Endothelial cell of umbilical vein (primary cell): Measurements from ENCODE around the gene WNT8B. TPM values are rescaled to one million over a fixed set of nuclear protein-coding genes. Genes with fewer than 3 reads are reported as not detected.

ENCODE experiments used
- BruUV-seq: library from RNA; stranded (reverse); fragments of 400-500 nt; replicated peaks from 2 replicates; lab custom pipeline; 2021; lab: Mats Ljungman, UMichigan
- CTCF ChIA-PET: fragments of 300-600, 350-600 bp; sonication (Branson Sonifier 250); formaldehyde crosslinking; loops from one replicate; lab custom pipeline; 2021; ENCODE audit warnings: antibody characterized with exemption, inconsistent platforms; lab: Charles Lee
- POLR2A ChIA-PET: fragments of 300-600, 350-600 bp; sonication (Branson Sonifier 250); formaldehyde crosslinking; loops from one replicate; lab custom pipeline; 2021; ENCODE audit warnings: antibody characterized with exemption, inconsistent platforms; lab: Charles Lee
- DNase-seq: peaks from one replicate; pipeline ENCODE4 v3.0.0-alpha.2; 2011; ENCODE audit warnings: low read depth, low spot score
- FAIRE-seq: peaks from 2 replicates; lab custom pipeline; 2011; peaks lifted over from hg19 to GRCh38; lab: Jason Lieb, UNC
- H2AFZ ChIP-seq: 2 replicates; pipeline ENCODE4 v1.6.0; 2012; ENCODE audit warnings: low read depth, low read length, control low read depth, inconsistent platforms
- H3K27ac ChIP-seq: 2 replicates; pipeline ENCODE4 v1.5.1; 2011; ENCODE audit warnings: low read depth, mild to moderate bottlenecking, control low read depth, low read length, moderate library complexity; ENCODE audit not compliant: insufficient read depth
- H3K27me3 ChIP-seq, 2 experiments: 2 replicates each; pipeline versions ENCODE4 v1.6.0 to v1.6.1; 2011; ENCODE audit warnings: low read length in 2 of 2, mixed read lengths in 1 of 2; ENCODE audit not compliant: control insufficient read depth in 2 of 2, insufficient read depth in 2 of 2
- H3K36me3 ChIP-seq, 2 experiments: 2 replicates in 1 of 2; 3 replicates in 1 of 2; pipeline ENCODE4 v1.5.1; 2011; ENCODE audit warnings: low read length in 2 of 2, mild to moderate bottlenecking in 1 of 2, moderate library complexity in 1 of 2; ENCODE audit not compliant: control insufficient read depth in 2 of 2, insufficient read depth in 2 of 2; ENCODE audit errors: extremely low read depth in 1 of 2
- H3K4me1 ChIP-seq: 3 replicates; pipeline ENCODE4 v1.5.1; 2011; ENCODE audit warnings: mild to moderate bottlenecking, low read length; ENCODE audit not compliant: control insufficient read depth, insufficient read depth; ENCODE audit errors: extremely low read depth
- H3K4me2 ChIP-seq: 2 replicates; pipeline ENCODE4 v1.6.1; 2011; ENCODE audit warnings: low read length, control low read depth, mixed read lengths; ENCODE audit not compliant: insufficient read depth
- H3K4me3 ChIP-seq, 3 experiments: fragments of 200-600 bp in 1 of 3; sonication (generic), shearing (Covaris generic) in 1 of 3; replicated peaks in 1 of 3; 2 replicates each; pipeline ENCODE4 v1.5.1; 2011 to 2016; ENCODE audit warnings: control low read depth in 3 of 3, low read length in 3 of 3, mild to moderate bottlenecking in 2 of 3, inconsistent platforms in 1 of 3, low read depth in 1 of 3, moderate library complexity in 1 of 3; ENCODE audit not compliant: insufficient read depth in 1 of 3
- H3K79me2 ChIP-seq: 2 replicates; pipeline ENCODE4 v1.6.0; 2012; ENCODE audit warnings: low read length, inconsistent platforms; ENCODE audit not compliant: control insufficient read depth, insufficient read depth
- H3K9ac ChIP-seq: replicated peaks from 2 replicates; pipeline ENCODE3; 2011; ENCODE audit warnings: low read length, control low read depth; ENCODE audit not compliant: insufficient read depth; ENCODE audit errors: extremely low read depth
- H3K9me1 ChIP-seq: replicated peaks from 3 replicates; pipeline ENCODE4 v1.6.0; 2011; ENCODE audit warnings: mild to moderate bottlenecking, low read length; ENCODE audit not compliant: control insufficient read depth, insufficient read depth; ENCODE audit errors: extremely low read depth
- H3K9me3 ChIP-seq: replicated peaks from 2 replicates; pipeline ENCODE4 v1.5.1; 2012; ENCODE audit warnings: low read length, inconsistent platforms; ENCODE audit not compliant: control insufficient read depth, insufficient read depth
- H4K20me1 ChIP-seq: replicated peaks from 2 replicates; pipeline ENCODE3; 2011; ENCODE audit warnings: mild to moderate bottlenecking, low read length; ENCODE audit not compliant: control insufficient read depth, insufficient read depth; ENCODE audit errors: extremely low read depth
- CTCF ChIP-seq, 2 donors: IDR thresholded peaks; 1 replicate in 1 of 2; 2 replicates in 1 of 2; pipeline ENCODE4 v1.5.1; 2011; ENCODE audit warnings: low read length in 2 of 2, mild to moderate bottlenecking in 2 of 2, moderate library complexity in 2 of 2, control low read depth in 1 of 2, inconsistent platforms in 1 of 2, low read depth in 1 of 2; ENCODE audit not compliant: insufficient read depth in 1 of 2; ENCODE audit errors: extremely low read depth in 1 of 2
- EZH2 ChIP-seq: IDR thresholded peaks from 2 replicates; pipeline ENCODE4 v1.6.1; 2012; ENCODE audit warnings: borderline replicate concordance, low read depth, mild to moderate bottlenecking, moderate library complexity, low read length, inconsistent platforms; ENCODE audit not compliant: severe bottlenecking
- FOS ChIP-seq: IDR thresholded peaks from 2 replicates; pipeline ENCODE4 v1.6.1; 2011; ENCODE audit warnings: mild to moderate bottlenecking, low read length, moderate library complexity, borderline replicate concordance; ENCODE audit not compliant: insufficient read depth
- GATA2 ChIP-seq: IDR thresholded peaks from 2 replicates; pipeline ENCODE4 v1.7.0; 2011; ENCODE audit warnings: low read depth, mild to moderate bottlenecking, moderate library complexity, mixed read lengths, low read length; ENCODE audit not compliant: insufficient read length, insufficient read depth
- JUN ChIP-seq: IDR thresholded peaks from 2 replicates; pipeline ENCODE4 v1.6.1; 2011; ENCODE audit warnings: borderline replicate concordance, low read depth; ENCODE audit not compliant: insufficient read length, insufficient read depth
- MAX ChIP-seq: IDR thresholded peaks from 2 replicates; pipeline ENCODE4 v1.6.1; 2011; ENCODE audit not compliant: insufficient read depth, insufficient read length
- MYC ChIP-seq: IDR thresholded peaks from one replicate; pipeline ENCODE4 v1.6.1; 2011; ENCODE audit warnings: mild to moderate bottlenecking, low read depth, low read length
- POLR2A ChIP-seq: IDR thresholded peaks from 2 replicates; pipeline ENCODE4 v1.6.1; 2012; ENCODE audit warnings: low read depth, mild to moderate bottlenecking, control low read depth, low read length
- POLR2AphosphoS5 ChIP-seq: IDR thresholded peaks from 2 replicates; pipeline ENCODE4 v1.6.1; 2012; ENCODE audit warnings: low read depth, mild to moderate bottlenecking, control low read depth, low read length, moderate library complexity; ENCODE audit not compliant: insufficient read depth
- dilution Hi-C: fragments of 300-500 bp; cut with MboI; formaldehyde crosslinking; loops from one replicate; pipeline ENCODE4 v1.15.0; 2019; ENCODE audit warnings: low sequenced_read_pairs; ENCODE audit not compliant: extremely low pct_ligation_motif_present
- intact Hi-C: fragments of 100-400 bp; cut with micrococcal nuclease; formaldehyde crosslinking; loops from one replicate; pipeline ENCODE4 v1.10.0; 2022
- polyA plus RNA-seq, 4 experiments: library from polyadenylated mRNA; depleted of rRNA in 3 of 4; stranded (reverse) in 3 of 4; unstranded in 1 of 4; fragments of >200 nt; gene quantifications; 2 replicates each; pipeline versions ENCODE4 v1.2.1 to v1.2.3, GENCODE V29; 2011 to 2012; ENCODE audit warnings: missing spikeins in 1 of 4
- total RNA-seq: library from RNA; stranded (reverse); gene quantifications from 2 replicates; pipeline ENCODE4 v1.2.3, GENCODE V29; 2021

WNT8B gene
- total and polyA plus RNA-seq, 2 donors (not counting 3 experiments of a cell fraction or from before 2014, with no cell fraction given) = not detected

GRCh38 chr10:100524638-100525037 lies 61.8 kb downstream of the WNT8B start:
- TF ChIP-seq FOS (no peak), CTCF (IDR thresholded peaks at IDR 0.05; ENCODE audit: extremely low read depth in 1 of 2, insufficient read depth in 1 of 2, low read depth in 1 of 2, low read length in 2 of 2) (no peak), MAX (no peak), MYC (no peak), EZH2 (no peak), POLR2AphosphoS5 (no peak), GATA2 (no peak), POLR2A (no peak), JUN (no peak)
- dilution Hi-C loops (no loop called here), intact Hi-C loops (no loop called here)
- no peak overlapping the region for H3K9ac ChIP-seq
- ChIA-PET CTCF (interaction anchor here (1.0 to 1.3 kb wide), 2 partner anchors 16 to 87 kb away, joined by 3 to 4 read pairs; no protein-coding TSS in a partner anchor), POLR2A (no interaction called here)
- H3K9me3 ChIP-seq = no peaks in the 10 kb centered on the region
- no peak overlapping the region for H3K4me2 ChIP-seq
- H3K79me2 ChIP-seq = peaks cover 19% of the 10 kb centered on the region
- H3K4me1 ChIP-seq = peaks cover 34% of the 10 kb centered on the region
- DNase-seq = no peak
- H3K4me3 ChIP-seq = no peak overlapping the region
- H3K27me3 ChIP-seq = no peaks in the 10 kb centered on the region
- no peak overlapping the region for H3K27ac ChIP-seq
- no TSS peak for BruUV-seq
- no peak for FAIRE-seq
- H3K9me1 ChIP-seq = no peaks in the 10 kb centered on the region
- H3K36me3 ChIP-seq = peaks cover 11 to 18% of the 10 kb centered on the region in 2 experiments
- no peak overlapping the region for H2AFZ ChIP-seq
- H4K20me1 ChIP-seq = no peaks in the 10 kb centered on the region
